Measurements from ENCODE around the gene TMEM164. TPM values are rescaled to one million over a fixed set of nuclear protein-coding genes. Genes with fewer than 3 reads are reported as not detected.

Gene TMEM164
- total RNA-seq, 4 donors from 2014 or later: 7.1 to 20.3 (median 13.3) TPM

GRCh38 chrX:110210417-110211139 is 207.7 kb downstream of the TMEM164 start:
- no peak overlapping the region for H3K4me3 ChIP-seq
- H3K27me3 ChIP-seq: peaks cover 0 to 12% of the 10 kb centered on the region in 2 donors
- H3K9me3 ChIP-seq: no peaks in the 10 kb centered on the region
- H3K27ac ChIP-seq: no peak overlapping the region
- WGBS, 2 donors: 34 to 40% methylated on average over 5 of the region's 5 CpGs
- no peak for DNase-seq (ENCODE audit: low spot score in 2 of 2)
- H3K4me1 ChIP-seq: no peaks in the 10 kb centered on the region
- no peak for TF ChIP-seq POLR2A (IDR thresholded peaks at IDR 0.05)
- TF ChIP-seq, protein P1, sequence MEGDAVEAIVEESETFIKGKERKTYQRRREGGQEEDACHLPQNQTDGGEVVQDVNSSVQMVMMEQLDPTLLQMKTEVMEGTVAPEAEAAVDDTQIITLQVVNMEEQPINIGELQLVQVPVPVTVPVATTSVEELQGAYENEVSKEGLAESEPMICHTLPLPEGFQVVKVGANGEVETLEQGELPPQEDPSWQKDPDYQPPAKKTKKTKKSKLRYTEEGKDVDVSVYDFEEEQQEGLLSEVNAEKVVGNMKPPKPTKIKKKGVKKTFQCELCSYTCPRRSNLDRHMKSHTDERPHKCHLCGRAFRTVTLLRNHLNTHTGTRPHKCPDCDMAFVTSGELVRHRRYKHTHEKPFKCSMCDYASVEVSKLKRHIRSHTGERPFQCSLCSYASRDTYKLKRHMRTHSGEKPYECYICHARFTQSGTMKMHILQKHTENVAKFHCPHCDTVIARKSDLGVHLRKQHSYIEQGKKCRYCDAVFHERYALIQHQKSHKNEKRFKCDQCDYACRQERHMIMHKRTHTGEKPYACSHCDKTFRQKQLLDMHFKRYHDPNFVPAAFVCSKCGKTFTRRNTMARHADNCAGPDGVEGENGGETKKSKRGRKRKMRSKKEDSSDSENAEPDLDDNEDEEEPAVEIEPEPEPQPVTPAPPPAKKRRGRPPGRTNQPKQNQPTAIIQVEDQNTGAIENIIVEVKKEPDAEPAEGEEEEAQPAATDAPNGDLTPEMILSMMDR (IDR thresholded peaks at IDR 0.05): no peak
- no peak for TF ChIP-seq EP300 (IDR thresholded peaks at IDR 0.05)
- no peaks in the 10 kb centered on the region for H3K36me3 ChIP-seq

GRCh38 chrX:110211340-110211739 is 208.4 kb downstream of the TMEM164 start:
- no peak for DNase-seq (ENCODE audit: low spot score in 2 of 2)
- TF ChIP-seq, protein P1 (IDR thresholded peaks at IDR 0.05): no peak
- TF ChIP-seq POLR2A (IDR thresholded peaks at IDR 0.05) (no peak), EP300 (IDR thresholded peaks at IDR 0.05) (no peak)
- no peaks in the 10 kb centered on the region for H3K36me3 ChIP-seq
- no peak overlapping the region for H3K27ac ChIP-seq
- WGBS, 2 donors: 63 to 100% methylated on average over 1 of the region's 1 CpG
- no peak overlapping the region for H3K4me3 ChIP-seq
- H3K9me3 ChIP-seq: no peaks in the 10 kb centered on the region
- no peaks in the 10 kb centered on the region for H3K4me1 ChIP-seq
- H3K27me3 ChIP-seq: peaks cover 0 to 11% of the 10 kb centered on the region in 2 donors

DNA sequence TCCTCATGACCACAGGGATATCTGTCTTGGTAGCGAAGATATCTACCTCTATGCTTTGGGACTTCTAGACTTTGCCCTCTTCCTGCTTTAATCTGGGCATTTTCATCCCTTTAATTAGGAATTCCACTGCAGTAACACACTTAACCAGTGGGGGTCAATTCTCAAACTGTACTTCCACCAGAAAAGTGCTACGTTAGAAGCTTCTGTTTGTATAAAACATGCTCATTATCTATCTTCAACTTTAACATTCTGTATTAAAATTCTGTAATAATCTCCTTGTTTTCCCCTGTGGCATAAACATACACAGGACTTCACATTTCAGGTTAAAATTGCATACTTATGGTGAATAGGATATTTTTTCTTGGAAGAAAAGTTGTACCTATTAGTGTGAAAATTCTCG is 209.4 kb downstream of the TMEM164 start:
- no peak for TF ChIP-seq EP300 (IDR thresholded peaks at IDR 0.05)
- TF ChIP-seq POLR2A (IDR thresholded peaks at IDR 0.05): no peak
- TF ChIP-seq, protein P1 (IDR thresholded peaks at IDR 0.05): no peak
- Histone ChIP-seq H3K27me3 (peaks cover 0 to 4% of the 10 kb centered on the region in 2 donors), H3K36me3 (no peaks in the 10 kb centered on the region), H3K9me3 (no peaks in the 10 kb centered on the region), H3K4me1 (no peaks in the 10 kb centered on the region), H3K27ac (no peak overlapping the region), H3K4me3 (no peak overlapping the region)
- DNase-seq (ENCODE audit: low spot score in 2 of 2): no peak
- 74 to 87% methylated on average over 3 of the region's 3 CpGs for WGBS, 2 donors

GRCh38 chrX:110213183-110213582 is 210.3 kb downstream of the TMEM164 start:
- 88 to 95% methylated on average over 1 of the region's 1 CpG for WGBS, 2 donors
- Histone ChIP-seq H3K4me1 (no peaks in the 10 kb centered on the region), H3K27ac (no peak overlapping the region), H3K36me3 (no peaks in the 10 kb centered on the region), H3K4me3 (no peak overlapping the region), H3K9me3 (no peaks in the 10 kb centered on the region), H3K27me3 (peaks cover 0 to 4% of the 10 kb centered on the region in 2 donors)
- TF ChIP-seq EP300 (IDR thresholded peaks at IDR 0.05): no peak
- no peak for TF ChIP-seq POLR2A (IDR thresholded peaks at IDR 0.05)
- TF ChIP-seq, protein P1 (IDR thresholded peaks at IDR 0.05): no peak
- DNase-seq (ENCODE audit: low spot score in 2 of 2): no peak

GRCh38 chrX:110214684-110215083 is 211.8 kb downstream of the TMEM164 start:
- H3K27ac ChIP-seq: no peak overlapping the region
- H3K4me1 ChIP-seq: no peaks in the 10 kb centered on the region
- no peaks in the 10 kb centered on the region for H3K36me3 ChIP-seq
- no peaks in the 10 kb centered on the region for H3K9me3 ChIP-seq
- TF ChIP-seq EP300 (IDR thresholded peaks at IDR 0.05) (no peak), POLR2A (IDR thresholded peaks at IDR 0.05) (no peak)
- TF ChIP-seq, protein P1 (IDR thresholded peaks at IDR 0.05): no peak
- no peak for DNase-seq (ENCODE audit: low spot score in 2 of 2)
- H3K4me3 ChIP-seq: no peak overlapping the region
- WGBS, 2 donors: 86 to 100% methylated on average over 1 of the region's 1 CpG
- H3K27me3 ChIP-seq: peaks cover 0 to 4% of the 10 kb centered on the region in 2 donors
